ENCODE measurements around the gene ALLC. TPM values are rescaled to one million over a fixed set of nuclear protein-coding genes. Genes with fewer than 3 reads are reported as not detected.

Gene ALLC
- total RNA-seq, 4 donors from 2014 or later: not detected

DNA sequence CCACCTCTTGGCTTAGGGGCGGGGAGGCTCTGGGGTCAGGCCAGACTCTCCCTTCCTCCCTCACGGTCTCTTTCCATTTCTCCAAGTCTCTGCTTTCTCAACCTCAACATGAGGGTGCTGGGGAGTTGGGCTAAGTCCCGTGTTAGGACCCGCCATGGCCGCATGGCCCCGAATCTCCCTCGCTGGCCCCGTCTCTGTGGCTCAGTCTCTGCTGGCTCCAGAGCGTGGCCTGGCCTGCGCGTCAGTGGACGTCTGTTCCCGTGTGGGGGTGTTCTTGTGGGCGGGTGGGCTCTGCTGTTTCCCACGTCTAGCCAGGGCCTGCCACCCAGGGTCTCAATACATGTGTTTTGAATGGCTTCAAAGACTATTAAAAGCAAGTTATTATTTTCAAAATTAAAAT is 12.4 kb downstream of the ALLC start:
- Histone ChIP-seq H3K9me3 (no peaks in the 10 kb centered on the region), H3K4me3 (no peak overlapping the region), H3K27ac (no peak overlapping the region), H3K27me3 (no peaks in the 10 kb centered on the region), H3K36me3 (no peaks in the 10 kb centered on the region), H3K4me1 (no peaks in the 10 kb centered on the region)
- WGBS, 2 donors (ENCODE audit: low coverage in 1 of 2): 91 to 92% methylated on average over 13 to 15 of the region's 15 CpGs
- intact Hi-C loops (cut with DNase I; ENCODE audit: low total_unique reads) (no loop called here), in situ Hi-C loops (cut with MboI; ENCODE audit: low pct_ligation_motif_present in 1 of 4, low pct_unique_long_range_greater_than_20kb in 1 of 4, low sequenced_read_pairs in 3 of 4) (loop anchor here in 1 of 4 donors (25.0 kb wide), 1 partner anchor 1533 kb away; no protein-coding TSS in a partner anchor)
- TF ChIP-seq EP300 (IDR thresholded peaks at IDR 0.05; ENCODE audit: low read depth) (no peak), POLR2AphosphoS5 (IDR thresholded peaks at IDR 0.05) (no peak), POLR2A (IDR thresholded peaks at IDR 0.05) (no peak)
- TF ChIP-seq, protein P1, sequence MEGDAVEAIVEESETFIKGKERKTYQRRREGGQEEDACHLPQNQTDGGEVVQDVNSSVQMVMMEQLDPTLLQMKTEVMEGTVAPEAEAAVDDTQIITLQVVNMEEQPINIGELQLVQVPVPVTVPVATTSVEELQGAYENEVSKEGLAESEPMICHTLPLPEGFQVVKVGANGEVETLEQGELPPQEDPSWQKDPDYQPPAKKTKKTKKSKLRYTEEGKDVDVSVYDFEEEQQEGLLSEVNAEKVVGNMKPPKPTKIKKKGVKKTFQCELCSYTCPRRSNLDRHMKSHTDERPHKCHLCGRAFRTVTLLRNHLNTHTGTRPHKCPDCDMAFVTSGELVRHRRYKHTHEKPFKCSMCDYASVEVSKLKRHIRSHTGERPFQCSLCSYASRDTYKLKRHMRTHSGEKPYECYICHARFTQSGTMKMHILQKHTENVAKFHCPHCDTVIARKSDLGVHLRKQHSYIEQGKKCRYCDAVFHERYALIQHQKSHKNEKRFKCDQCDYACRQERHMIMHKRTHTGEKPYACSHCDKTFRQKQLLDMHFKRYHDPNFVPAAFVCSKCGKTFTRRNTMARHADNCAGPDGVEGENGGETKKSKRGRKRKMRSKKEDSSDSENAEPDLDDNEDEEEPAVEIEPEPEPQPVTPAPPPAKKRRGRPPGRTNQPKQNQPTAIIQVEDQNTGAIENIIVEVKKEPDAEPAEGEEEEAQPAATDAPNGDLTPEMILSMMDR (IDR thresholded peaks at IDR 0.05): no peak
- no peak for DNase-seq

DNA sequence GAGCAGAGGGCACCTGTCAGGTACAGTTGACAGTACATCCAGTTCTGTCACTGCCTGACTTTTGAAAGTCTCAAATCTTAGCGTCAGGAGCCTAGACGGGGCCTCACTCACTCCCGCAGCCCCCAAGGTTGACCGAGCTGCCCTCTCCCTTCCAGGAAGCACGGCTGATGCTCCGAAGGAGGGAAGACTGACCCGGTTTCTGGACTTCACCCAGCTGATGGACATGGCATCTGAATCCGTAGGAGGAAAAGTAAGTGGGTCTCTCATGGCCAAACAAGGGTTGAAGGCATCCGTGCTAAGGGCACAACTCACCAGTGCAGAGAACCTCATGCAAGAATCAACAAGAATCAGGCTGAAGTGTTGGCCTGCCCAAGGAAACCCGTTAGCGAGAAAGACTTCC is 12.9 kb downstream of the ALLC start:
- 78 to 84% methylated on average over 9 to 11 of the region's 11 CpGs for WGBS, 2 donors (ENCODE audit: low coverage in 1 of 2)
- Histone ChIP-seq H3K4me3 (no peak overlapping the region), H3K9me3 (no peaks in the 10 kb centered on the region), H3K27ac (no peak overlapping the region), H3K27me3 (no peaks in the 10 kb centered on the region), H3K36me3 (no peaks in the 10 kb centered on the region), H3K4me1 (no peaks in the 10 kb centered on the region)
- in situ Hi-C loops (cut with MboI; ENCODE audit: low pct_ligation_motif_present in 1 of 4, low pct_unique_long_range_greater_than_20kb in 1 of 4, low sequenced_read_pairs in 3 of 4) (loop anchor here in 1 of 4 donors (25.0 kb wide), 1 partner anchor 1534 kb away; no protein-coding TSS in a partner anchor), intact Hi-C loops (cut with DNase I; ENCODE audit: low total_unique reads) (no loop called here)
- no peak for DNase-seq
- TF ChIP-seq POLR2AphosphoS5 (IDR thresholded peaks at IDR 0.05) (no peak), EP300 (IDR thresholded peaks at IDR 0.05; ENCODE audit: low read depth) (no peak), POLR2A (IDR thresholded peaks at IDR 0.05) (no peak)
- TF ChIP-seq, protein P1 (IDR thresholded peaks at IDR 0.05): no peak

DNA sequence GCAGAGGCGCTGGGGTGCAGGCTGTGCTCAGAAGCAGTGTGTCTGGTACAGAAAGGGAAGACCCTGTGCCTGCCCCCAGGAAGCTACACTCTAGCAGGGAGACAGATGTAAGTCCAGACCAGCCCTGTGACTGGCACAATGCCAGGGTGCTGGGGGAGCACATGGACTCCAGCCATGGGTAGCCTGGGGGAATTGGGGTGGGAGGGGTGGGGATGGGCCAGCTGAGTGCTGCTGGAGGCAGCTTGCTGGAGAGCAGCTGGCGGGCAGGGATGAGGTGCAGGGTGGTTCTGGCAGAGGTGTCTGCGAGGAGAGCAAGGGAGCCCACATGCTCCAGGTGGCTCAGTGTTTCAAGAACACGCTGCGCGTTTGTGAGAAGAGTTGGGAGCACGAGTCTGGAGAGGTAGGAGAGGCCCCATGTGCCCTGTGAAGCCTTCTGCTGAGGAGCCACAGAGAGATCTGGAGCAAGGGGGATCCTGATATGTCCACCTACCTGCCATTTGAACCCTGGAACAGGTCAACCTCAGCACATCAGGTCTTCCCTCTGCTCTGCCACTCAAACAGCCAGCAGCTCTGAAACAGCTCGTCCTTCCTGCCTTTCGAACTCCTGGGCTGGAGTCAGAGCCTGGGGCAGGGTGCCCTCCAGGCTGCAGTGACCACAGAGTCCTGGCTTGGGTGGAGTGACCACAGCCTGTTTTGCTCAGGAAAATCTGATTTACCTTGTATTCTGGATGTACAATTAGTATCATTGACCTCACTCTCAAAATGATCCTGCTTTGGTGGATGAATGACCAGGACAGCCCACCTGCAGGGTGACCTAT is 15.1 kb downstream of the ALLC start:
- TF ChIP-seq EP300 (IDR thresholded peaks at IDR 0.05; ENCODE audit: low read depth) (no peak), POLR2AphosphoS5 (IDR thresholded peaks at IDR 0.05) (no peak), POLR2A (IDR thresholded peaks at IDR 0.05) (no peak)
- TF ChIP-seq, protein P1 (IDR thresholded peaks at IDR 0.05): no peak
- Histone ChIP-seq H3K27me3 (no peaks in the 10 kb centered on the region), H3K4me1 (no peaks in the 10 kb centered on the region), H3K4me3 (no peak overlapping the region), H3K9me3 (no peaks in the 10 kb centered on the region), H3K27ac (no peak overlapping the region), H3K36me3 (no peaks in the 10 kb centered on the region)
- in situ Hi-C loops (cut with MboI; ENCODE audit: low pct_ligation_motif_present in 1 of 4, low pct_unique_long_range_greater_than_20kb in 1 of 4, low sequenced_read_pairs in 3 of 4): loop anchor here in 1 of 4 donors (25.0 kb wide), 1 partner anchor 1536 kb away; no protein-coding TSS in a partner anchor
- DNase-seq: no peak
- intact Hi-C loops (cut with DNase I; ENCODE audit: low total_unique reads): no loop called here
- WGBS, 2 donors (ENCODE audit: low coverage in 1 of 2): 77% methylated on average over 9 of the region's 9 CpGs; no CpG with 5 or more reads in 1 of the 2 donors

DNA sequence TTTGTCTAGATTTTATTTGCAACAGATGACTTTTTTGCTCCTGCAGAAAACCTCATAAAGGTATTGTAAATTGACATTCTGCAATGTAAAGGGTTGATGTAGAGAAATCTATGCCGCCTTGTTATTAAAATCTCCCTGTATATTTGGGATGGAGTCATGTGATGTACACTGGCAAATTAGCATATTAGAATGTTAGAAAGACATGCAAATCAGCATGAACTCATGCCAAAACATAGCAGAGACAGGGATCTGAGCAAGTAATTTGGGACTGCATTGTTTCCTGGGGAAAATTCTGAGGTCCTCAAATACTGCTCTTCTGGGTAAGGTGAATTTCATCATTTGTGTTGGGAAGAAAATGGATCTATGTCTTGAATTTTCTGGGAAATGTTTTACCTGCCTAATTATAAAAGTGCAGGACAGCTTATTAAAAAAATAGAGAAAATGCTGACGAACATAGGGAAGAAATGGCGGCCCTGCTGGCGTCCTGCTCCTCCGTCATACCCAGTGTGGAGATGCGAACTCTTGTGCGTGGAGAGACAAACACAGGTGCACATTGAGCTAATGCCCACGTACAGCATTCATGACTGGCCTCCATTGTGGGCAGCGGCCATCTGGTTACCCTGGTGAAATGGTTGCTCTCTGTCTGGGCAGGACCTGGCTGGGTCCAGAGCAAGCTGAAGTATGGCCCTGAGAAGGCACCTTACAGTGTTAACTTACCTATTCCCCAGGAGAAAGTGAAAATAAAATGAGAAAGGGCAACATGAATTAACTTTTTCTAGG is 16.3 kb downstream of the ALLC start:
- intact Hi-C loops (cut with DNase I; ENCODE audit: low total_unique reads): no loop called here
- no peak for DNase-seq

More for the DNA sequence above, 16.3 kb downstream of the ALLC start:
- in situ Hi-C loops (cut with MboI; ENCODE audit: low pct_ligation_motif_present in 1 of 4, low pct_unique_long_range_greater_than_20kb in 1 of 4, low sequenced_read_pairs in 3 of 4): loop anchor here in 1 of 4 donors (25.0 kb wide), 1 partner anchor 1537 kb away; no protein-coding TSS in a partner anchor
- Histone ChIP-seq H3K27me3 (no peaks in the 10 kb centered on the region), H3K9me3 (no peaks in the 10 kb centered on the region), H3K4me1 (no peaks in the 10 kb centered on the region), H3K4me3 (no peak overlapping the region), H3K27ac (no peak overlapping the region), H3K36me3 (no peaks in the 10 kb centered on the region)
- TF ChIP-seq EP300 (IDR thresholded peaks at IDR 0.05; ENCODE audit: low read depth): no peak
- WGBS, 2 donors (ENCODE audit: low coverage in 1 of 2): 87 to 88% methylated on average over 1 to 9 of the region's 9 CpGs

Measured in transverse colon (tissue), 4 donors.